HG02588 (cell line): ENCODE results near the gene MAP3K5.
"Not testable (repeated sequence)": the region's sequence is repeated elsewhere in the genome, so short reads cannot be mapped to it uniquely, and the experiment has no call there.

Experiments
- ATAC-seq: cut with Tn5 transposase; IDR thresholded peaks from one replicate; pipeline ENCODE4 v1.9.1; 2021; ENCODE audit warnings: mild to moderate bottlenecking, moderate library complexity; ENCODE audit not compliant: unreplicated experiment

The MAP3K5 gene

GRCh38 chr6:136772685-136773472, 19.4 kb downstream of the MAP3K5 start:
- ATAC-seq: peak; percentile 83

GRCh38 chr6:136771306-136771705, 21.0 kb downstream of the MAP3K5 start:
- ATAC-seq: no peak

DNA sequence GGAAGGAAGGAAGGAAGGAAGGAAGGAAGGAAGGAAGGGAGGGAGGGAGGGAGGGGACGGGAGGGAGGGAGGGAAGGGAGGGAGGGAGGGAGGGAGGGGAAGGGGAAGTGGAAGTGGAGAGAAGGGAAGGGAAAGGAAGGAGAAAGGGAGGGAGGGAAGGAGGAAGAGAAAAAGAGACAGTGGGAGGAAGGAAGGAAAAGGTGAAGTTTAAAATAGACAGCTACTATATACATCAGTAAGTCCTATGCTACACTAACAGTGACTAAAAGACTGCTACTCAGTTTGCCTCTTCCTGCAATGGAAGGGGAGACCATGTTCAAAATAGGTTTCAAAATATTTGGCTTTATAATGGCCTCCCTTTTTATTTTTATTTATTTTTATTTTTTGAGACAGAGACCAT, 22.5 kb downstream of the MAP3K5 start:
- ATAC-seq: no peak

DNA sequence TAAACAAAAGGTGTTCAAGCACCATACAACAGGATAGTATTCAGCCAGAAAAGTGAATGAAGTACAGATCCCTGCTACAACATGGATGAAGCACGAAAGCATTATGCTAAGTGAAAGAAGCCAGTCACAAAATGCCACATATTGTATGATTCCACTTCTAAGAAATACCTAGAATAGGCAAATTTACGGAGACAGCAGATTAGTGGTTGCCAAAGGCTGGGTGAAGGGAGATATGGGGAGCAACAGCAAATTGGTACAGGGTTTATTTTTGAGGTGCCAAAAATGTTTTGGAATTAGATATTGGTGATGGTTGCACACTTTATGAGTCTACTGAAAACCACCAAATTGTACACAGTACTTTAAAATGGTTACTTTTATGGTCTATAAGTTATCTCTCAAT, 23.2 kb downstream of the MAP3K5 start:
- ATAC-seq: no peak

DNA sequence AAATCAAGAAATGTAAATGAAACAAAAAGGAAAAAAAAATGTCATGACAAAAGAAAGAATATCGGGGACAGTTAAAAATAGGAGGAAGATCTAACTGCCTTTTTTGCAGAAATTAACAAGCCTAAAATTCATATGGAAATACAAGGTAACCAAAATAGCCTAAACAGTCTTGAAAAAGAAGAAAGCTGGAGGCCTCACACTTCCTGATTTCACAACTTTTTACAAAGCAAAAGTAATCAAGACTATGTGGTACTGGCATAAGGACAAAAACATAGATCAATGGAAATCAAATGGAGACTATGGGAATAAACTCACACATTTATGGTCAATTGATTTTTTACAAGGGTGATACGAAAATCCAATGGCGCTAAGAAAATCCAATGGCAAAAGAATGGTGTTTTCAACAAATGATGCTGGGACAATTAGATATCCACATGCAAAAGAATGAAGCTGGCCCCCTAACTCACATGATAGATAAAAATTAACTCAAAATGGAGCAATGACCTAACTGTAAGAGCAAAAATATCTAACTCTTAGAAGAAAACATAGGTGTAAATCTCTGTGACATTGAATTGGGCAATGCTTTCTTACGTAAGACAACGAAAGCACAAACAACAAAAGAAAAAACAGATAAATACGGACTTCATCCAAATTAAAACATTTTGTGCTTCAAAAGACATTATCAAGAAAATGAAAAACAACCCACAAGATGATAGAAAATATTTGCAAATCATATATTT, 24.5 kb downstream of the MAP3K5 start:
- no peak for ATAC-seq

- no peak for ATAC-seq
These were observed 25.2 kb downstream of the MAP3K5 start for GRCh38 chr6:136767103-136767502.

GRCh38 chr6:136766274-136766673, 26.0 kb downstream of the MAP3K5 start:
- ATAC-seq: no peak

- peak; percentile 48 for ATAC-seq
These were observed 27.7 kb downstream of the MAP3K5 start for GRCh38 chr6:136764517-136764993.

DNA sequence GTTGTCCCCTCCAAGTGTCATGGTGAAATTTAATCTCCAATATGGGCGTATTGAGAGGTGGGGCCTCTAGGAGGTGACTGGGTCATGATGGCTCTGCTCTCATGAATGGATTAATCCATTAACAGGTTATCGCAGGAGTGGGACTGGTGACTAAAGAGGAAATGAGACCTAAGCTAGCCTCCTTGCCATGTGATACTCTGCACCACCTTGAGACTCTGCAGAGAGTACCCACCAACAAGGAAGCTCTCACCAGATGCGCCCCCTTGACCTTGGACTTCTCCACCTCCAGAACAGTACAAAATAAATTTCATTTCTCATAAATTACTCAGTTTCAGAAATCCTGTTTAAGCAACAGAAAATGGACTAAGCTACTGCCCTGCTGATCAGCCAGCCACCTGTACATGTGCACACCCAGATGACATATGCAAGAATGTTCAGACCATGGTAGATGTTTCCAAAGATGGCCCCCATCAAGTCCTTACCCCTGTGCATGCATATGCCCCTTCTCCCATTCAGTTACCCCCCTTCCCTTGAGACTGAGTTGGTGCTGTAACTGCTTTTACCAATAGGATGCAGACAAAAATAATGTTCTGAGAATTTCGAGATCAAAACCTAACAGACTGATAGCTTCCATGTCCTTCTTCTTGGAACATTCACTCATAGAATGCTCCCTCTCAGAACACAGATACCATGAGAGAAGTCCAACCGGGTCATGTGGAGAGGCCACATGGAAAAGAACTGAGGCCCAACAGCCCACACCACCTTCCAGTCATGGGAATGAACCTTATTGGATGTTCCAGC, 28.4 kb downstream of the MAP3K5 start:
- no peak for ATAC-seq

DNA sequence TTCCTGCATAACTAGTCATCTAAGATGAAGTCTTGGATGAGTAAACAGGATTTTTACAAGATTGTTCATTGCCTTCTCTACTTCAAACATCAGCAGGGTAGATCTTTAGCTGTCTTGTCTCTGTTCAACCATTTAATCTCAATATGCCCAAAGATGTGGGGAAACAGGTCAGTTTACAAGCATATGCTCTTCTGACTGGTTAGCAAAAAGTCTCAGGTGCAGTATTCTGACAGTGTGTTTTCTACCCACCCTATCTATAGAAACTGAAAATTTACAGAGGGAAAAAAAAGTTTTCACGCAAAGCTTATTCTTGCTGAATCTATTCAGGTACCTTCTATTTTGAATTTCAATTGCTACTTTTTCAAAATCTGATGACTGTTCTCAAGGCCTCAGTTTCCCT, 29.0 kb downstream of the MAP3K5 start:
- ATAC-seq: peak; percentile 41

DNA sequence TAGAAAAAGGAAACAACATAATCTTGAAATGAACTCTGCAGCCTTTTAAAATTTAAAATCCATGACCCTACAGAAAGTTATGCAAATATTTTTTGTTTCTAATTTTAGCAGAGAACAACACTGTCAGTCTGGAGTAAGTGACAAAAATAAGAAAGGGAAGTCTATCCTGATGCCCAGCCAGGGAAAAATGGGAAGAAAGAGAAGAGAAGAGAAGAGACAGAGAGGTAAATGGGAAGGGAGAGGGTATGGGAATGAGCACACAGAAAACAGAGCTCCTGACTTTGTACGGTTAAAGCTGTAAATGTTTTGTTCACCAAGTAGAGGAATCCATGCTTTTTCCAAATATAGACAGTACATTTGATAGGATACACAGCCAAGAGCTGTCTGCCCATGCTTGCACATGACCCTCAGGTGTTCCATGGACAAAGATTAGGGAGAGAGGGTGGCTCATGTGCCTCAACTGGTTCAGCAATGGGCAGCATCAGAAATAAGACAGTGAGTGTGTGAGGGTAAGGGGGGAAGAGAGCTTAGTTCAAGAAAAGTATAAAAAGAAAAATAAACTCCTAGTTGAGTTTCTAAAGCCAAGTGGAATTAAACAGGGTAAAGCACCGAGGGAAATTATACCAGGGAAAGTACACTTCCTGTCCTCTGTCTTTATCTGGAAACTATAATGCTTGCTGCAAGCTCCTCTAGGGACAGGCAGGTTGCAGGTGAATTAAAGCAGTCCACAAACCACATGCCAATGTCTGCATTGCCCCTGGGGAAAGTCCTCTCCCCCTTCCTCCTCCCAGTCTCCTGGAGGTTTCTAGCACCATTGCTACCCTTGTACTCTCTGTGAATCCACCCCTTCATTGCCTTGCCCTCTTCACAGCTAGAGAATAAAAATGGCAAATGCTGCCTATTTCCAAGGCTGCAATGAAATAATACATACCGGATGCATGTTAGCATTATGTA, 30.0 kb downstream of the MAP3K5 start:
- no peak for ATAC-seq

- ATAC-seq: no peak
These were observed 30.9 kb downstream of the MAP3K5 start for GRCh38 chr6:136761227-136761922.

DNA sequence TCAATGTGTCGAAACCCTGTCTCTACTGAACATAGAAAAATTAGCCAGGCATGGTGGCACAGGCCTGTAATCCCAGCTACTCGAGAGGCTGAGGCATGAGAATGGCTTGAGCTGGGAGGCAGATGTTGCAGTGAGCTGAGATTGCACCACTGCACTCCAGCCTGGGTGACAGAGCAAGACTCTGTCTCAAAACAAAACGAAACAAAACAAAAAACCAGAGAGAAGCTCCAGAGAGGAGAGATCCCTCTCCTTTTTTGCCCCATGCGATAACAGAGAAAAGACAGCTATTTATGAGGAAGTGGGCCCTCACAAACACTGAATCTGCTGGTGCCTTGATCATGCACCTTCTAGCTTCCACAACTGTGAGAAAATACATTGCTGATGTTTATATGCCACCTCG, 31.5 kb downstream of the MAP3K5 start:
- not testable (repeated sequence) for ATAC-seq

- ATAC-seq: no peak
These were observed 35.1 kb downstream of the MAP3K5 start for GRCh38 chr6:136757150-136757549.

DNA sequence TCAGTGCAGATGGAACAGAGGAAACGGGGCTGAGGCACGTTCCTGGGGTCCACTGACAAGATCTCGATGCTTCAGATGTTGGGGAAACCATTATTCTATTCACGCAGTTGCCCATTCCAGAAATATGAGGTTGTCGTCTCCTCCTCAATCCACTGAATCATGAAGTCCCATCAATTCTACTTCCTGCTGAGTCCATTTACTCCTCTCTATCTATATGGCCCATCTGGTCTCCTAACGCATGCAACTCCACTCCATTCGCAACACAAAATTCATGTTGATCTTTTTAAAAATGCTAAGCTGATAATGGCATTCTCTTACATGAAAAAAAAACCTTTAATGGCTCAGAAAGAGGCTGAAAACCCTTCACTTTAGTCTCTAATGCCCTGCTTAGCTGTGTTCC, 37.5 kb downstream of the MAP3K5 start:
- no peak for ATAC-seq

DNA sequence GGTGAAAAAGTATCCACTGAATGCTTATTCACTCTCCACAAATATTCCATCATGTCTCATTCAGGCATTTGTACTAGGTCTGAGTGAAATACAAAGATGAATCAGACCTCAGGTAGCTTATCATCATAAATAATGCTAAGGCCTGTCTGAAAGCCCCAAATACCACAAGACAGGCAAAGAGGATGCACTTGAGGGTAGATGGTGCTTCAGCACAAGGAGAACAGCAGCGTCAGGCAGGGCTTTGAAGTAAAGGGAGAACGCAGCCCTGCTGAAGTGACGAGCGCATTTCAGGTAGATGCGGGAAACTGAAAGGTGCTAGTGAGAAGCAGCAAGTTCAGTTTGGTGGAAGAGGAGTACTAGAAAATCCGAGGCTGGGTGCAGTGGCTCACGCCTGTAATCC, 38.7 kb downstream of the MAP3K5 start:
- ATAC-seq: no peak

GRCh38 chr6:136752554-136752953, 39.7 kb downstream of the MAP3K5 start:
- no peak for ATAC-seq

GRCh38 chr6:136751991-136752390, 40.3 kb downstream of the MAP3K5 start:
- no peak for ATAC-seq

DNA sequence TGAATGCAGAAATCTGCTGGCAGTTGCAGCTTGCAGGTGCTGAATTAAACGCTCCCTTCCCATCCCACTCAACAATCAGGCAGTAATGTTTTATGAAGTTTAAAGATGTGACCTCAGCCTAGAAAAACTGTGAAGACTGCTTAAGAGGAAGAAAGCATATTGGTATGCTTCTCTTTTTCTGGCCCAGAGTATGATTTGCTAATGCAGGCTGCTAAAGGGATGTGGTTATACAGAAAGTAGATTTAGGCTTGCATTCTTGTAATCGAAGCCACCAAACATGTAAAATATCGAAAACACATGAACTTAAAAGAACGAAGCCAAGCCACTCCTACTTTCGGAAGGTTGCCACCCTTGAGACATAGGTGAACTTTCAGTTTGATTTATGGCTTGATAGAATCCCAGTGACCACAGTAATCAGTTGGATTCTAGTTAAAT, 40.7 kb downstream of the MAP3K5 start:
- ATAC-seq: peak; percentile 88
